Skeletal muscle tissue (tissue), 4 donors: ENCODE measurements around the gene PTPRE. TPM values are rescaled to one million over a fixed set of nuclear protein-coding genes. Genes with fewer than 3 reads are reported as not detected.
"Not testable (repeated sequence)": the region's sequence is repeated elsewhere in the genome, so short reads cannot be mapped to it uniquely, and the experiment has no call there.

Experiments
- H3K27ac ChIP-seq: one replicate; pipeline ENCODE4 v1.7.0; 2013; ENCODE audit warnings: mild to moderate bottlenecking, low read depth, low read length, inconsistent platforms
- H3K27me3 ChIP-seq, 3 donors: one replicate each; pipeline ENCODE4 v1.7.0; 2013; ENCODE audit warnings: low read length in 3 of 3; ENCODE audit not compliant: control insufficient read depth in 3 of 3, insufficient read depth in 3 of 3
- H3K36me3 ChIP-seq, 3 donors: one replicate each; pipeline ENCODE4 v1.7.0; 2013; ENCODE audit warnings: low read length in 3 of 3; ENCODE audit not compliant: control insufficient read depth in 3 of 3, insufficient read depth in 3 of 3
- H3K4me1 ChIP-seq, 3 donors: one replicate each; pipeline ENCODE4 v1.7.0; 2013; ENCODE audit warnings: low read length in 3 of 3, mild to moderate bottlenecking in 3 of 3; ENCODE audit not compliant: control insufficient read depth in 3 of 3, insufficient read depth in 3 of 3
- H3K4me3 ChIP-seq, 3 donors: one replicate each; pipeline ENCODE4 v1.7.0; 2013; ENCODE audit warnings: low read length in 3 of 3
- H3K9ac ChIP-seq, 3 donors: one replicate each; pipeline ENCODE4 v1.7.0; 2013; ENCODE audit warnings: low read length in 3 of 3, mild to moderate bottlenecking in 3 of 3, moderate library complexity in 2 of 3, low read depth in 1 of 3
- H3K9me3 ChIP-seq, 3 donors: one replicate each; pipeline ENCODE4 v1.7.0; 2013; ENCODE audit warnings: low read length in 3 of 3; ENCODE audit not compliant: control insufficient read depth in 3 of 3
- total RNA-seq: library from RNA; depleted of rRNA; stranded (reverse); fragments of >200 nt; gene quantifications from one replicate; pipeline ENCODE4 v1.2.3, GENCODE V29; 2014
- donor health status: Osteomylitis.

The PTPRE gene
- total RNA-seq, 1 donor from 2014 or later: 7.8 TPM

GRCh38 chr10:128094596-128094995 lies 187.7 kb downstream of the PTPRE start:
- H3K9ac ChIP-seq, H3K4me3 ChIP-seq, H3K27ac ChIP-seq, H3K9me3 ChIP-seq, H3K4me1 ChIP-seq, H3K36me3 ChIP-seq: not testable (repeated sequence)
- peaks cover 0 to 13% (median 7%) of the 10 kb centered on the region in 3 donors for H3K27me3 ChIP-seq

GRCh38 chr10:128095027-128095752 lies 188.3 kb downstream of the PTPRE start:
- Histone ChIP-seq H3K9me3 (no peaks in the 10 kb centered on the region), H3K4me3 (no peak overlapping the region), H3K36me3 (no peaks in the 10 kb centered on the region), H3K9ac (no peak overlapping the region), H3K4me1 (no peaks in the 10 kb centered on the region), H3K27ac (no peak overlapping the region), H3K27me3 (peaks cover 0 to 11% (median 5%) of the 10 kb centered on the region in 3 donors)

GRCh38 chr10:128095753-128096469 lies 189.0 kb downstream of the PTPRE start:
- no peaks in the 10 kb centered on the region for H3K36me3 ChIP-seq
- no peak overlapping the region for H3K4me3 ChIP-seq
- no peaks in the 10 kb centered on the region for H3K4me1 ChIP-seq
- H3K9ac ChIP-seq: no peak overlapping the region
- no peaks in the 10 kb centered on the region for H3K9me3 ChIP-seq
- H3K27me3 ChIP-seq: peaks cover 0 to 6% (median 5%) of the 10 kb centered on the region in 3 donors
- H3K27ac ChIP-seq: no peak overlapping the region

GRCh38 chr10:128096486-128097199 lies 189.7 kb downstream of the PTPRE start:
- Histone ChIP-seq H3K4me3 (no peak overlapping the region), H3K27me3 (peaks cover 0 to 3% (median 2%) of the 10 kb centered on the region in 3 donors), H3K4me1 (no peaks in the 10 kb centered on the region), H3K9ac (no peak overlapping the region), H3K36me3 (no peaks in the 10 kb centered on the region), H3K27ac (no peak overlapping the region), H3K9me3 (no peaks in the 10 kb centered on the region)

- H3K36me3 ChIP-seq: no peaks in the 10 kb centered on the region
- H3K9me3 ChIP-seq: no peaks in the 10 kb centered on the region
- H3K27me3 ChIP-seq: no peaks in the 10 kb centered on the region
- no peak overlapping the region for H3K4me3 ChIP-seq
- H3K9ac ChIP-seq: no peak overlapping the region
- no peaks in the 10 kb centered on the region for H3K4me1 ChIP-seq
- H3K27ac ChIP-seq: no peak overlapping the region
Measured at GRCh38 chr10:128097783-128098182, 190.9 kb downstream of the PTPRE start.

- H3K4me1 ChIP-seq: no peaks in the 10 kb centered on the region
- H3K36me3 ChIP-seq: no peaks in the 10 kb centered on the region
- H3K27me3 ChIP-seq: no peaks in the 10 kb centered on the region
- H3K9ac ChIP-seq: no peak overlapping the region
- no peak overlapping the region for H3K27ac ChIP-seq
- no peaks in the 10 kb centered on the region for H3K9me3 ChIP-seq
- H3K4me3 ChIP-seq: no peak overlapping the region
Measured at GRCh38 chr10:128098631-128099030, 191.7 kb downstream of the PTPRE start.

- H3K4me1 ChIP-seq: no peaks in the 10 kb centered on the region
- no peak overlapping the region for H3K27ac ChIP-seq
- H3K9ac ChIP-seq: no peak overlapping the region
- no peaks in the 10 kb centered on the region for H3K9me3 ChIP-seq
- H3K4me3 ChIP-seq: no peak overlapping the region
- no peaks in the 10 kb centered on the region for H3K36me3 ChIP-seq
- H3K27me3 ChIP-seq: no peaks in the 10 kb centered on the region
Measured at GRCh38 chr10:128099901-128100300, 193.0 kb downstream of the PTPRE start.

- Histone ChIP-seq H3K9me3 (no peaks in the 10 kb centered on the region), H3K4me1 (no peaks in the 10 kb centered on the region), H3K4me3 (no peak overlapping the region), H3K9ac (no peak overlapping the region), H3K27ac (no peak overlapping the region), H3K27me3 (no peaks in the 10 kb centered on the region), H3K36me3 (no peaks in the 10 kb centered on the region)
Measured at GRCh38 chr10:128101901-128102300, 195.0 kb downstream of the PTPRE start.

GRCh38 chr10:128102480-128103228 lies 195.8 kb downstream of the PTPRE start:
- Histone ChIP-seq H3K36me3 (no peaks in the 10 kb centered on the region), H3K9ac (no peak overlapping the region), H3K27me3 (peaks cover 0 to 4% (median 0%) of the 10 kb centered on the region in 3 donors), H3K27ac (no peak overlapping the region), H3K4me1 (no peaks in the 10 kb centered on the region), H3K9me3 (no peaks in the 10 kb centered on the region), H3K4me3 (no peak overlapping the region)
